DMS53 treated with DMSO at 0.1 percent for 48 hours (cell line): ENCODE data around the gene NDUFA13.

Source experiments
- DNase-seq: peaks from one replicate; lab custom pipeline; 2025; ENCODE audit not compliant: unreplicated experiment; lab: John Stamatoyannopoulos, UW

The NDUFA13 gene

DNA sequence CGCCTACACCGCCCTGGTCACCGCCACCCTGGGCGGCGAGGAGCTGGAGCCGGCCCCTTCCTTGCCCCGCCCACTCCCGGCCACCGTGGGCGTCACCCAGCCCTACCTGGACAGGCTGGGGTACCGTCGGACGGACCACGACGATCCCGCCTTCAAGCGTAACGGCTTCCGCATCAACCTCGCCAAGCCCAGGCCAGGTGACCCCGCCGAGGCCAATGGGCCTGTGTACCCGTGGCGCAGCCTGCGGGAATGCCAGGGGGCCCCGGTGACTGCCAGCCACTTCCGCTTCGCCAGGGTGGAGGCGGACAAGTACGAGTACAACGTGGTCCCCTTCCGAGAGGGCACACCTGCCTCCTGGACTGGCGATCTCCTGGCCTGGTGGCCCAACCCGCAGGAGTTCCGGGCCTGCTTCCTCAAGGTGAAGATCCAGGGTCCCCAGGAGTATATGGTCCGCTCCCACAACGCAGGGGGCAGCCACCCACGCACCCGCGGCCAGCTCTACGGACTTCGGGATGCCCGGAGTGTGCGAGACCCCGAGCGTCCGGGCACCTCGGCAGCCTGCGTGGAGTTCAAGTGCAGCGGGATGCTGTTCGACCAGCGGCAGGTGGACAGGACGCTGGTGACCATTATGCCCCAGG lies 29.0 kb downstream of the NDUFA13 start:
- DNase-seq: no peak

DNA sequence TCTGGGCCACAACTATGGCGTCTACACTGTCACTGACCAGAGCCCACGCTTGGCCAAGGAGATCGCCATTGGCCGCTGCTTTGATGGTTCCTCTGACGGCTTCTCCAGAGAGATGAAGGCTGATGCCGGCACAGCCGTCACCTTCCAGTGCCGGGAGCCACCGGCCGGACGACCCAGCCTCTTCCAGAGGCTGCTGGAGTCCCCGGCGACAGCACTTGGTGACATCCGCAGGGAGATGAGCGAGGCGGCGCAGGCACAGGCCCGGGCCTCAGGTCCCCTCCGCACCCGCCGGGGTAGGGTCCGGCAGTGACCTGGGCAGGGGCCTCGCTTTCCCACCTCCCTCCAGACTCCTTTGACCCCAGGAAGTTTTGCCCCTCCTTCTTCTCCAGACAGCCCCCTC lies 29.7 kb downstream of the NDUFA13 start:
- DNase-seq: no peak

GRCh38 chr19:19546751-19547162 lies 30.7 kb downstream of the NDUFA13 start:
- DNase-seq: no peak

DNA sequence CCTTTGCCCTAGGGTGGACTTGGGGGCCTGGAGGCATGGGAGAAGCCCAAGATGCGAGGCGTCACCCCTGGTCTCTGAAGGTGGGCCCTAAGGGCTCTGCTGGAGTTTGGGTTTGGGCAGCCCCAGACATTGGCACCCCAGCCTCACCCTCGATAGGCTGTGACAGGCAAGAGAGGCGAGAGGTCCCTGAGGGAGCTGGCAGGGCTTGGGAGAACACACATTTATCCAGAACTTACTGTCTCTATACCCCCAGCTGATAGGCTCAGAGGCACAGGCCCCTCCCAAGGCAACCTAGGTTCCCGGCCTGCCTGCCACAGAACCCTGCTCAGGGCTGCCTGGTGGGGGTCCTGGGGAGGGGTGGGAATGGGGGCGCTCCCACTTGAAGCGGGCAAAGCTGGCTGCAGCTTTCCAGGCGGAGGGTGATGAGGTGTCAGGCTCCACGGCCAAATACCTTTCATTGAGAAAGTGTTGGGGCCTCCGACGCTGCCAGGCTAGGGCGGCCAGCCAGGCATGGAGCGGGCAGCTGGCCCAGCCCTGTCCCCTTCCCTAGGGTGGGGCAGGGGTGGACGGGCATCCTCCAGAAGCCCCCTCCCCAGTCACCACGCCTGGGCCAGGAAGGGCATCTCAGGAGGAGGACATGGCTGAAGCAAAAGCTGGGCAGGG lies 31.8 kb downstream of the NDUFA13 start:
- no peak for DNase-seq

GRCh38 chr19:19548915-19549759 lies 33.1 kb downstream of the NDUFA13 start:
- no peak for DNase-seq

- no peak for DNase-seq
These were observed 33.9 kb downstream of the NDUFA13 start for GRCh38 chr19:19549804-19550464.

GRCh38 chr19:19550485-19550929 lies 34.5 kb downstream of the NDUFA13 start:
- no peak for DNase-seq

- DNase-seq: no peak
These were observed 35.2 kb downstream of the NDUFA13 start for GRCh38 chr19:19550972-19551852.

DNA sequence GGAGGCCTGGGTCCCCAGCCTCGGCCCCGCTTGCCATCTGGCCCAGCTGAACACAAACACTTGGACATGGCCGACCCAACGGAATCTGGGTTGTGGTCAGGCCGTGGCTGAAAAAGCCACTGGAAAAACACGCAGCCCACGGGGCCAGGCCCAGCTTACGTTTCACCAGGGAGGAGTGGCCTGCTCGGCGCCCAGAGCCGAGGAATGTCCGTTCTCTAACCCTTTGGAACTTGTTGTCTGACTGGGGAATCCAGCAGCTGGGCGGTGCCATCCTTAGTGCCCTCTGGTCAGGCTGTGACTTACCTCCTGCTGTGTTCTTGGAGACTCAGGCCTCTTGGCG lies 35.8 kb downstream of the NDUFA13 start:
- no peak for DNase-seq

GRCh38 chr19:19552798-19553197 lies 36.8 kb downstream of the NDUFA13 start:
- no peak for DNase-seq

GRCh38 chr19:19553670-19554069 lies 37.6 kb downstream of the NDUFA13 start:
- no peak for DNase-seq

GRCh38 chr19:19554074-19555023 lies 38.3 kb downstream of the NDUFA13 start:
- no peak for DNase-seq

DNA sequence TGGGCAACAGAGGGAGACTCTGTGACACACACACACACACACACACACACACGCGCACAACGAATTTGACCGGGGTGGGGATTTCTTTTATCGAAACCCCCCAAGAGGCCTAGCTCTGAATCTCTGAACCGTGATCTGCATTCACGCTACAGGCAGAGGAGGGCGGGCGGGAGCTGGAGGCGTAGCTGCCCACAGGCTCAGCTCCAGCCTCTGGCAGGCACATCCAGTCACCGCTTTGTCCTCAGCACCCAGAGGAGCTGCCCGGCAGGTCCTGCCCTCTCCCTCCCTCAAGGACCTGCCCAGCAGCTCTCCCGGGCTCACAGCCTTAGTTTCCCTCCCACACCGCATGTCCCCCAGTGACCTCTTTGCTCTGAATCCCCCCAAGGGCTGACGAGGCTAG lies 42.0 kb downstream of the NDUFA13 start:
- DNase-seq: no peak

- no peak for DNase-seq
These were observed 42.6 kb downstream of the NDUFA13 start for GRCh38 chr19:19558636-19559035.

- DNase-seq: no peak
These were observed 43.9 kb downstream of the NDUFA13 start for GRCh38 chr19:19559931-19560330.

DNA sequence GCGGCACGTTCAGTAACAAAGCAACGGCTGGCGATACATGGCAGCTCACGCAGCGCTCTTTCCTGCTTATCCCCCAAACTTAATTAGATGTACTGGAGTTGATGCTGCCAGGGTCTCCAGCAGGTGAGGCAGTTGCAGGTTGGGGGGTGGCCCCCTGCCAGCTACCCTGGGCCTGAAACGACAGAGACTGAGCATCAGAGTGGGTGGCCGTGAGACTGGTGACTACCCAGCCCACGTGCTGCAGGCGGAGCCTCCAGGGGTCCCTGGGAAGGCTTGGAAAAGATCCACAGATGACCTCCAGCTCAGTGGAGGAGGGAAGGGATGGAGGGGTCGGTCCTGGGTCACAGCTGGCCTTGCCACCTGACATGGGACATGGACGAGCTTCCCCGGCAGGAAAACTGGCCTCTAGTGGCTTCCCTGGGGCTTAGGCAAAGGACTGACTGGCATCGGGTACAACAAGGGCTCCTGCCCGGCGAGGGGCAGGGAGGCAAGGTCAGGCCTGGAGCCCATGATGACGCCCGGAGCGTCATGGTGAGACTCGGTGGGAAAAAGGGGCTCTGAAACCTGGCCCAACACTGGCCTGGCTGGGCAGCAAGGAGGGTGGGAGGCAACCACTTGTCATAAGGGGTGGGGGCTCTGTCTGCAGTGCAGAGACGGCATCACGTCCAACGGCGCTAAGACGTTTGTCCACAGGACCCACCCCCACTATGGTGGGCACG lies 46.1 kb downstream of the NDUFA13 start:
- no peak for DNase-seq

- DNase-seq: no peak
These were observed 46.8 kb downstream of the NDUFA13 start for GRCh38 chr19:19562665-19563347.

- DNase-seq: no peak
These were observed 47.4 kb downstream of the NDUFA13 start for GRCh38 chr19:19563348-19563848.
